ENCODE measurements around the gene RDH11.

The RDH11 gene

GRCh38 chr14:67675219-67675582, 20.4 kb downstream of the RDH11 start:
- H3K27ac ChIP-seq (ENCODE audit: low read depth, low read length), result peak overlapping the region; percentile 100; the same call in 1 of the 2 replicates
- peaks cover 4% of the 10 kb centered on the region; the same call in 1 of the 2 replicates for H3K4me1 ChIP-seq (ENCODE audit: control insufficient read depth, insufficient read depth, low read length)
- H3K36me3 ChIP-seq (ENCODE audit: control insufficient read depth, insufficient read depth, low read length), result peaks cover 30% of the 10 kb centered on the region

GRCh38 chr14:67674480-67675218, 20.9 kb downstream of the RDH11 start, which contains the start of gene VTI1B:
TSS of gene VTI1B (minus strand) at chr14:67674632. CDS start at chr14:67674489, 143 bp downstream.
- Histone ChIP-seq H3K36me3 (ENCODE audit: control insufficient read depth, insufficient read depth, low read length) (peaks cover 24% of the 10 kb centered on the region), H3K27ac (ENCODE audit: low read depth, low read length) (peak within 1 kb of the TSS; percentile 100), H3K4me1 (ENCODE audit: control insufficient read depth, insufficient read depth, low read length) (peaks cover 4% of the 10 kb centered on the region; the same call in 1 of the 2 replicates), H3K9ac (ENCODE audit: low read length) (peak within 1 kb of the TSS; percentile 100), H3K9me3 (ENCODE audit: control insufficient read depth, insufficient read depth, low read depth, low read length) (no peaks in the 10 kb centered on the region), H3K27me3 (ENCODE audit: control insufficient read depth, insufficient read depth, low read length) (no peaks in the 10 kb centered on the region), H3K4me3 (ENCODE audit: low read depth, low read length) (peak within 1 kb of the TSS; percentile 94)

More at GRCh38 chr14:67675219-67675582, 20.4 kb downstream of the RDH11 start:
- peak overlapping the region; percentile 94 for H3K4me3 ChIP-seq (ENCODE audit: low read depth, low read length)
- H3K9ac ChIP-seq (ENCODE audit: low read length), result peak overlapping the region; percentile 100
- H3K27me3 ChIP-seq (ENCODE audit: control insufficient read depth, insufficient read depth, low read length), result no peaks in the 10 kb centered on the region
- H3K9me3 ChIP-seq (ENCODE audit: control insufficient read depth, insufficient read depth, low read depth, low read length), result no peaks in the 10 kb centered on the region

GRCh38 chr14:67674139-67674479, 21.5 kb downstream of the RDH11 start:
- no peaks in the 10 kb centered on the region for H3K27me3 ChIP-seq (ENCODE audit: control insufficient read depth, insufficient read depth, low read length)
- peaks cover 4% of the 10 kb centered on the region; the same call in 1 of the 2 replicates for H3K4me1 ChIP-seq (ENCODE audit: control insufficient read depth, insufficient read depth, low read length)
- H3K9ac ChIP-seq (ENCODE audit: low read length), result peak overlapping the region; percentile 100
- H3K36me3 ChIP-seq (ENCODE audit: control insufficient read depth, insufficient read depth, low read length), result peaks cover 23% of the 10 kb centered on the region
- H3K4me3 ChIP-seq (ENCODE audit: low read depth, low read length), result peak overlapping the region; percentile 94
- peak overlapping the region; percentile 100 for H3K27ac ChIP-seq (ENCODE audit: low read depth, low read length)
- no peaks in the 10 kb centered on the region for H3K9me3 ChIP-seq (ENCODE audit: control insufficient read depth, insufficient read depth, low read depth, low read length)

GRCh38 chr14:67673451-67673850, 22.1 kb downstream of the RDH11 start:
- Histone ChIP-seq H3K9me3 (ENCODE audit: control insufficient read depth, insufficient read depth, low read depth, low read length) (no peaks in the 10 kb centered on the region), H3K4me3 (ENCODE audit: low read depth, low read length) (peak overlapping the region; percentile 94), H3K27ac (ENCODE audit: low read depth, low read length) (no peak overlapping the region), H3K27me3 (ENCODE audit: control insufficient read depth, insufficient read depth, low read length) (no peaks in the 10 kb centered on the region), H3K36me3 (ENCODE audit: control insufficient read depth, insufficient read depth, low read length) (peaks cover 16% of the 10 kb centered on the region), H3K4me1 (ENCODE audit: control insufficient read depth, insufficient read depth, low read length) (peaks cover 11% of the 10 kb centered on the region), H3K9ac (ENCODE audit: low read length) (peak overlapping the region; percentile 100)

GRCh38 chr14:67668559-67668958, 27.0 kb downstream of the RDH11 start:
- Histone ChIP-seq H3K36me3 (ENCODE audit: control insufficient read depth, insufficient read depth, low read length) (no peaks in the 10 kb centered on the region), H3K9me3 (ENCODE audit: control insufficient read depth, insufficient read depth, low read depth, low read length) (no peaks in the 10 kb centered on the region), H3K4me3 (ENCODE audit: low read depth, low read length) (no peak overlapping the region), H3K27me3 (ENCODE audit: control insufficient read depth, insufficient read depth, low read length) (no peaks in the 10 kb centered on the region), H3K4me1 (ENCODE audit: control insufficient read depth, insufficient read depth, low read length) (peaks cover 12% of the 10 kb centered on the region), H3K27ac (ENCODE audit: low read depth, low read length) (no peak overlapping the region), H3K9ac (ENCODE audit: low read length) (no peak overlapping the region)

- no peak overlapping the region for H3K4me3 ChIP-seq (ENCODE audit: low read depth, low read length)
- peaks cover 8% of the 10 kb centered on the region for H3K4me1 ChIP-seq (ENCODE audit: control insufficient read depth, insufficient read depth, low read length)
- no peaks in the 10 kb centered on the region for H3K27me3 ChIP-seq (ENCODE audit: control insufficient read depth, insufficient read depth, low read length)
- H3K27ac ChIP-seq (ENCODE audit: low read depth, low read length), result no peak overlapping the region
- no peaks in the 10 kb centered on the region for H3K9me3 ChIP-seq (ENCODE audit: control insufficient read depth, insufficient read depth, low read depth, low read length)
- H3K36me3 ChIP-seq (ENCODE audit: control insufficient read depth, insufficient read depth, low read length), result peaks cover 2% of the 10 kb centered on the region; the same call in 1 of the 2 replicates
- H3K9ac ChIP-seq (ENCODE audit: low read length), result no peak overlapping the region
These were observed 28.7 kb downstream of the RDH11 start for GRCh38 chr14:67666750-67667449.

- Histone ChIP-seq H3K9ac (ENCODE audit: low read length) (no peak overlapping the region), H3K4me3 (ENCODE audit: low read depth, low read length) (no peak overlapping the region), H3K27me3 (ENCODE audit: control insufficient read depth, insufficient read depth, low read length) (no peaks in the 10 kb centered on the region), H3K27ac (ENCODE audit: low read depth, low read length) (no peak overlapping the region), H3K36me3 (ENCODE audit: control insufficient read depth, insufficient read depth, low read length) (peaks cover 2% of the 10 kb centered on the region; the same call in 1 of the 2 replicates), H3K9me3 (ENCODE audit: control insufficient read depth, insufficient read depth, low read depth, low read length) (no peaks in the 10 kb centered on the region), H3K4me1 (ENCODE audit: control insufficient read depth, insufficient read depth, low read length) (peaks cover 8% of the 10 kb centered on the region)
These were observed 29.7 kb downstream of the RDH11 start for GRCh38 chr14:67665868-67666267.

GRCh38 chr14:67663633-67664032, 31.9 kb downstream of the RDH11 start:
- no peaks in the 10 kb centered on the region for H3K27me3 ChIP-seq (ENCODE audit: control insufficient read depth, insufficient read depth, low read length)
- no peak overlapping the region for H3K27ac ChIP-seq (ENCODE audit: low read depth, low read length)
- H3K9ac ChIP-seq (ENCODE audit: low read length), result no peak overlapping the region
- H3K4me3 ChIP-seq (ENCODE audit: low read depth, low read length), result no peak overlapping the region
- H3K9me3 ChIP-seq (ENCODE audit: control insufficient read depth, insufficient read depth, low read depth, low read length), result no peaks in the 10 kb centered on the region
- peaks cover 16% of the 10 kb centered on the region for H3K36me3 ChIP-seq (ENCODE audit: control insufficient read depth, insufficient read depth, low read length)
- H3K4me1 ChIP-seq (ENCODE audit: control insufficient read depth, insufficient read depth, low read length), result peaks cover 3% of the 10 kb centered on the region; the same call in 1 of the 2 replicates

GRCh38 chr14:67653651-67654280, 41.8 kb downstream of the RDH11 start:
- Histone ChIP-seq H3K4me1 (ENCODE audit: control insufficient read depth, insufficient read depth, low read length) (no peaks in the 10 kb centered on the region), H3K9ac (ENCODE audit: low read length) (no peak overlapping the region), H3K27ac (ENCODE audit: low read depth, low read length) (0 out of 2 replicates have a peak overlapping the region, but pooled peaks have one; percentile 12), H3K36me3 (ENCODE audit: control insufficient read depth, insufficient read depth, low read length) (peaks cover 87% of the 10 kb centered on the region), H3K27me3 (ENCODE audit: control insufficient read depth, insufficient read depth, low read length) (no peaks in the 10 kb centered on the region), H3K4me3 (ENCODE audit: low read depth, low read length) (no peak overlapping the region), H3K9me3 (ENCODE audit: control insufficient read depth, insufficient read depth, low read depth, low read length) (no peaks in the 10 kb centered on the region)

- H3K27ac ChIP-seq (ENCODE audit: low read depth, low read length), result no peak overlapping the region
- H3K4me1 ChIP-seq (ENCODE audit: control insufficient read depth, insufficient read depth, low read length), result no peaks in the 10 kb centered on the region
- H3K4me3 ChIP-seq (ENCODE audit: low read depth, low read length), result no peak overlapping the region
- no peaks in the 10 kb centered on the region for H3K27me3 ChIP-seq (ENCODE audit: control insufficient read depth, insufficient read depth, low read length)
- peaks cover 94% of the 10 kb centered on the region for H3K36me3 ChIP-seq (ENCODE audit: control insufficient read depth, insufficient read depth, low read length)
- no peaks in the 10 kb centered on the region for H3K9me3 ChIP-seq (ENCODE audit: control insufficient read depth, insufficient read depth, low read depth, low read length)
- no peak overlapping the region for H3K9ac ChIP-seq (ENCODE audit: low read length)
These were observed 43.4 kb downstream of the RDH11 start for GRCh38 chr14:67652189-67652588.

- no peak overlapping the region for H3K4me3 ChIP-seq (ENCODE audit: low read depth, low read length)
- no peaks in the 10 kb centered on the region for H3K9me3 ChIP-seq (ENCODE audit: control insufficient read depth, insufficient read depth, low read depth, low read length)
- H3K27ac ChIP-seq (ENCODE audit: low read depth, low read length), result no peak overlapping the region
- peaks cover 96% of the 10 kb centered on the region for H3K36me3 ChIP-seq (ENCODE audit: control insufficient read depth, insufficient read depth, low read length)
- H3K4me1 ChIP-seq (ENCODE audit: control insufficient read depth, insufficient read depth, low read length), result no peaks in the 10 kb centered on the region
- H3K9ac ChIP-seq (ENCODE audit: low read length), result no peak overlapping the region
- no peaks in the 10 kb centered on the region for H3K27me3 ChIP-seq (ENCODE audit: control insufficient read depth, insufficient read depth, low read length)
These were observed 44.9 kb downstream of the RDH11 start for GRCh38 chr14:67650694-67651093.

Data from HUES6 (cell line).